ENCODE data around the gene ARHGAP26. TPM values are rescaled to one million over a fixed set of nuclear protein-coding genes. Genes with fewer than 3 reads are reported as not detected.

The ARHGAP26 gene
- polyA plus RNA-seq, 1 donor (not counting 4 experiments of a cell fraction or from before 2014, with no cell fraction given) = 3.9 TPM

- FAIRE-seq = no peak
- Histone ChIP-seq H3K4me2 (ENCODE audit: control insufficient read depth, extremely low read depth, insufficient read depth, low read depth, low read length) (no peak overlapping the region), H3K4me1 (ENCODE audit: control insufficient read depth, extremely low read depth, insufficient read depth, low read length) (peaks cover 26% of the 10 kb centered on the region), H3K9me1 (ENCODE audit: control insufficient read depth, extremely low read depth, insufficient read depth, low read length) (no peaks in the 10 kb centered on the region), H3K9ac (ENCODE audit: control insufficient read depth, extremely low read depth, insufficient read depth, low read length) (no peak overlapping the region), H3K4me3 (ENCODE audit: control insufficient read depth in 2 of 3, extremely low read depth in 1 of 3, insufficient read depth in 2 of 3, low read depth in 1 of 3, low read length in 3 of 3) (no peak overlapping the region), H3K27me3 (ENCODE audit: control insufficient read depth, extremely low read depth, insufficient read depth, low read length) (no peaks in the 10 kb centered on the region), H3K36me3 (ENCODE audit: control insufficient read depth in 2 of 2, extremely low read depth in 1 of 2, insufficient read depth in 2 of 2, low read length in 2 of 2) (no peaks in the 10 kb centered on the region), H3K79me2 (ENCODE audit: control insufficient read depth, insufficient read depth, low read length) (no peaks in the 10 kb centered on the region), H4K20me1 (ENCODE audit: control insufficient read depth, extremely low read depth, insufficient read depth, low read length) (no peaks in the 10 kb centered on the region), H2AFZ (ENCODE audit: control insufficient read depth, low read length) (no peak overlapping the region), H3K9me3 (ENCODE audit: control insufficient read depth, low read depth, low read length) (no peaks in the 10 kb centered on the region), H3K27ac (ENCODE audit: control insufficient read depth, insufficient read depth, low read length) (no peak overlapping the region)
- no peak for TF ChIP-seq CTCF (optimal IDR thresholded peaks at IDR 0.05 in 1 of 3, IDR thresholded peaks at IDR 0.05 in 1 of 3, conservative IDR thresholded peaks at IDR 0.05 in 1 of 3; ENCODE audit: extremely low read depth in 1 of 3, insufficient read depth in 2 of 3, low read length in 3 of 3)
- no peak for TF ChIP-seq EZH2 (IDR thresholded peaks at IDR 0.05; ENCODE audit: low read length)
- no peak for DNase-seq (ENCODE audit: low read depth, low spot score)
- dilution Hi-C loops (cut with MboI; ENCODE audit: extremely low pct_ligation_motif_present, low sequenced_read_pairs) = no loop called here
Measured at GRCh38 chr5:142828797-142829535, 58.8 kb downstream of the ARHGAP26 start.

DNA sequence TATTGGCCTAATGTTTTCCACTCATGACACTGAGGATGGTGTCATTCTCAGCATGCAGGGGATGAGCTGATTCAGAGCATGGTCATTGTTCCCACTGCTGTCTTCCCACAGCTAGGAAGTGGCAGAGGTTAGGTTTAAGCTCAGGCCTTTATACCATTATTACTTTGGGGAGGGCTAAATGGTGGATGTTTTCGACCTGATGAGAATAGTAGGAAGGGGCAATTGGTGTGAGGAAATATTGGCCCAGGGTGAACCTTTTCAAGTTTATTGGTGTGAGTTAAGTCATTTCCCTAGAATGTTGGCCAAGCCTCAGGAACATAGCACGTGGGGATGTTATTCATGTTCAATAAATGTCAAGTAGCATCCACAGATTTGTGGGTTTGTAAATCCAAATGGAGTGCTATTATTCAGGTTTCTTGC is 59.6 kb downstream of the ARHGAP26 start:
- FAIRE-seq = peak; percentile 48
- Histone ChIP-seq H4K20me1 (ENCODE audit: control insufficient read depth, extremely low read depth, insufficient read depth, low read length) (no peaks in the 10 kb centered on the region), H3K9me1 (ENCODE audit: control insufficient read depth, extremely low read depth, insufficient read depth, low read length) (no peaks in the 10 kb centered on the region), H3K27ac (ENCODE audit: control insufficient read depth, insufficient read depth, low read length) (no peak overlapping the region), H3K9ac (ENCODE audit: control insufficient read depth, extremely low read depth, insufficient read depth, low read length) (no peak overlapping the region), H3K79me2 (ENCODE audit: control insufficient read depth, insufficient read depth, low read length) (no peaks in the 10 kb centered on the region), H3K27me3 (ENCODE audit: control insufficient read depth, extremely low read depth, insufficient read depth, low read length) (no peaks in the 10 kb centered on the region), H3K9me3 (ENCODE audit: control insufficient read depth, low read depth, low read length) (no peaks in the 10 kb centered on the region), H3K4me1 (ENCODE audit: control insufficient read depth, extremely low read depth, insufficient read depth, low read length) (peaks cover 26% of the 10 kb centered on the region), H2AFZ (ENCODE audit: control insufficient read depth, low read length) (no peak overlapping the region), H3K4me3 (ENCODE audit: control insufficient read depth in 2 of 3, extremely low read depth in 1 of 3, insufficient read depth in 2 of 3, low read depth in 1 of 3, low read length in 3 of 3) (no peak overlapping the region), H3K4me2 (ENCODE audit: control insufficient read depth, extremely low read depth, insufficient read depth, low read depth, low read length) (no peak overlapping the region), H3K36me3 (ENCODE audit: control insufficient read depth in 2 of 2, extremely low read depth in 1 of 2, insufficient read depth in 2 of 2, low read length in 2 of 2) (no peaks in the 10 kb centered on the region)
- TF ChIP-seq CTCF (optimal IDR thresholded peaks at IDR 0.05 in 1 of 3, IDR thresholded peaks at IDR 0.05 in 1 of 3, conservative IDR thresholded peaks at IDR 0.05 in 1 of 3; ENCODE audit: extremely low read depth in 1 of 3, insufficient read depth in 2 of 3, low read length in 3 of 3) = no peak
- TF ChIP-seq EZH2 (IDR thresholded peaks at IDR 0.05; ENCODE audit: low read length) = no peak
- dilution Hi-C loops (cut with MboI; ENCODE audit: extremely low pct_ligation_motif_present, low sequenced_read_pairs) = no loop called here
- no peak for DNase-seq (ENCODE audit: low read depth, low spot score)

Data from keratinocyte (primary cell).